KMS-11 (cell line): ENCODE data around the gene DYDC2.

Experiments used
- H2AFZ ChIP-seq: fragments of 200-600 bp; sonication (generic); 2 replicates; pipeline ENCODE4 v1.6.1; 2016; ENCODE audit warnings: antibody characterized with exemption, mixed run types, low read depth
- H3K27ac ChIP-seq: fragments of 200-600 bp; sonication (generic); 2 replicates; pipeline ENCODE4 v1.6.1; 2016; ENCODE audit warnings: mild to moderate bottlenecking, mixed run types
- H3K27me3 ChIP-seq: fragments of 200-600 bp; sonication (generic); 2 replicates; pipeline ENCODE4 v1.6.1; 2017; ENCODE audit warnings: mild to moderate bottlenecking, low read depth, mixed run types, moderate library complexity; ENCODE audit not compliant: insufficient read depth
- H3K36me3 ChIP-seq: fragments of 200-600 bp; sonication (generic); 2 replicates; pipeline ENCODE4 v1.6.1; 2017; ENCODE audit warnings: mild to moderate bottlenecking, mixed run types; ENCODE audit not compliant: insufficient read depth
- H3K4me1 ChIP-seq: fragments of 200-600 bp; sonication (generic); 2 replicates; pipeline ENCODE4 v1.6.1; 2016; ENCODE audit warnings: mild to moderate bottlenecking, low read depth, mixed run types; ENCODE audit not compliant: poor library complexity, severe bottlenecking
- H3K4me2 ChIP-seq: fragments of 200-600 bp; sonication (generic); 2 replicates; pipeline ENCODE4 v1.7.0; 2016; ENCODE audit warnings: mild to moderate bottlenecking, mixed run types
- H3K4me3 ChIP-seq: fragments of 200-600 bp; sonication (generic); IDR thresholded peaks from 2 replicates; pipeline ENCODE4 v1.6.1; 2017; ENCODE audit warnings: low read depth, low read length, mixed read lengths; ENCODE audit not compliant: insufficient read depth
- H3K79me2 ChIP-seq: fragments of 200-600 bp; sonication (generic); 2 replicates; pipeline ENCODE4 v1.6.1; 2016; ENCODE audit warnings: low read depth, mixed run types; ENCODE audit not compliant: insufficient read depth
- H3K9ac ChIP-seq: fragments of 200-600 bp; sonication (generic); 2 replicates; pipeline ENCODE4 v1.6.1; 2016; ENCODE audit warnings: mild to moderate bottlenecking, mixed run types
- H4K20me1 ChIP-seq: fragments of 200-600 bp; sonication (generic); 2 replicates; pipeline ENCODE4 v1.6.1; 2016; ENCODE audit warnings: mild to moderate bottlenecking, mixed run types; ENCODE audit not compliant: insufficient read depth
- CTCF ChIP-seq: fragments of 200-600 bp; sonication (generic); conservative IDR thresholded peaks from 2 replicates; pipeline ENCODE4 v1.6.1; 2017; ENCODE audit warnings: low read depth, mild to moderate bottlenecking, antibody characterized with exemption, low read length, moderate library complexity, mixed read lengths

The DYDC2 gene

DNA sequence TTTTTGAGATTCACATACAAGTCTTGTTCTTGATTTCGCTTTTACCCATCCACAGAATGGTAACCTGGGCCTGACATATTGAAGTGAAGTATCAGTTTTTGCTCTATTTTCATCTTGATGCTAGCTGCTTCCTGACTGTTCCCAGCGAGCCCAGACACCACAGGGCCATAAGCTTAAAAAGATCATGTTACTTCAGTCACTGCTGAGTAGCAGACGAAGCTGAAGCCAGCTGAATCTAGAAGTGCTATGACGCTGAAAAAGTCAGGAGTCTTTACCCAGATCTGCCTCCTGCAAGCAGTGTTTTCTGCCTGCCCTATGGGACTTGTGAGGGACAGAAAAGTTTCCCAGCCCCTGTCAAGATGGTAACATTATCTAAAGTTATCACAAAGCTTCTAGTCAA lies 49.0 kb downstream of the DYDC2 start:
- H3K27me3 ChIP-seq = no peaks in the 10 kb centered on the region
- no peaks in the 10 kb centered on the region for H3K79me2 ChIP-seq
- no peak overlapping the region for H2AFZ ChIP-seq
- H3K9ac ChIP-seq = no peak overlapping the region
- no peaks in the 10 kb centered on the region for H4K20me1 ChIP-seq
- H3K4me1 ChIP-seq = no peaks in the 10 kb centered on the region
- no peaks in the 10 kb centered on the region for H3K36me3 ChIP-seq
- no peak for TF ChIP-seq CTCF
- H3K4me3 ChIP-seq = no peak overlapping the region
- H3K4me2 ChIP-seq = no peak overlapping the region
- H3K27ac ChIP-seq = no peak overlapping the region

- no peaks in the 10 kb centered on the region for H3K27me3 ChIP-seq
- no peak overlapping the region for H3K9ac ChIP-seq
- H3K4me1 ChIP-seq = no peaks in the 10 kb centered on the region
- no peak overlapping the region for H2AFZ ChIP-seq
- H3K36me3 ChIP-seq = no peaks in the 10 kb centered on the region
- no peak for TF ChIP-seq CTCF
- H3K4me3 ChIP-seq = no peak overlapping the region
- H3K4me2 ChIP-seq = no peak overlapping the region
- H4K20me1 ChIP-seq = no peaks in the 10 kb centered on the region
- no peak overlapping the region for H3K27ac ChIP-seq
- H3K79me2 ChIP-seq = no peaks in the 10 kb centered on the region
Measured at GRCh38 chr10:80406204-80406603, 49.6 kb downstream of the DYDC2 start.

DNA sequence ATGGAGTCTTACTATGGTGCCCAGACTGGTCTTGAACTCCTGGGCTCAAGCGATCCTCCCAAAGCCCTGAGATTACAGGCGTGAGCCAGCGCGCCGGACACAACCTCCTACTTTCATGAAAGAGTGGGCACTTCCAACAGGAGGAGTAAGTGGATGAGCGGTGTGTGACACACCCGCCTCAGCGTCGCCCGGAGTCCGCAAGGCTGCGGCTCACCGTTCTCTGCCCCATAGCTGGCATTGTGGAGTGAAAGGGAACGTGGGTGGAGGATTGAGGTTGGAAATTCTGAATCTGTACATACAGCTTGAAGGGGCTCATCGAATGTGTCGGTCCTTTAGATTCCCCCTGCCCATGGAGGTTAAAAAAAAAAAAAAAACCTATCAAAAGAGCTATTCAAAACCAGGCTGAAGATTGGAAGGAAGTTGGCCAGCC lies 51.2 kb downstream of the DYDC2 start:
- Histone ChIP-seq H3K4me2 (peak overlapping the region; percentile 46), H3K79me2 (no peaks in the 10 kb centered on the region), H3K36me3 (no peaks in the 10 kb centered on the region), H3K4me3 (no peak overlapping the region), H2AFZ (peak overlapping the region; percentile 89), H4K20me1 (no peaks in the 10 kb centered on the region), H3K4me1 (no peaks in the 10 kb centered on the region), H3K9ac (peak overlapping the region; percentile 57), H3K27ac (no peak overlapping the region), H3K27me3 (no peaks in the 10 kb centered on the region)
- TF ChIP-seq CTCF = no peak

DNA sequence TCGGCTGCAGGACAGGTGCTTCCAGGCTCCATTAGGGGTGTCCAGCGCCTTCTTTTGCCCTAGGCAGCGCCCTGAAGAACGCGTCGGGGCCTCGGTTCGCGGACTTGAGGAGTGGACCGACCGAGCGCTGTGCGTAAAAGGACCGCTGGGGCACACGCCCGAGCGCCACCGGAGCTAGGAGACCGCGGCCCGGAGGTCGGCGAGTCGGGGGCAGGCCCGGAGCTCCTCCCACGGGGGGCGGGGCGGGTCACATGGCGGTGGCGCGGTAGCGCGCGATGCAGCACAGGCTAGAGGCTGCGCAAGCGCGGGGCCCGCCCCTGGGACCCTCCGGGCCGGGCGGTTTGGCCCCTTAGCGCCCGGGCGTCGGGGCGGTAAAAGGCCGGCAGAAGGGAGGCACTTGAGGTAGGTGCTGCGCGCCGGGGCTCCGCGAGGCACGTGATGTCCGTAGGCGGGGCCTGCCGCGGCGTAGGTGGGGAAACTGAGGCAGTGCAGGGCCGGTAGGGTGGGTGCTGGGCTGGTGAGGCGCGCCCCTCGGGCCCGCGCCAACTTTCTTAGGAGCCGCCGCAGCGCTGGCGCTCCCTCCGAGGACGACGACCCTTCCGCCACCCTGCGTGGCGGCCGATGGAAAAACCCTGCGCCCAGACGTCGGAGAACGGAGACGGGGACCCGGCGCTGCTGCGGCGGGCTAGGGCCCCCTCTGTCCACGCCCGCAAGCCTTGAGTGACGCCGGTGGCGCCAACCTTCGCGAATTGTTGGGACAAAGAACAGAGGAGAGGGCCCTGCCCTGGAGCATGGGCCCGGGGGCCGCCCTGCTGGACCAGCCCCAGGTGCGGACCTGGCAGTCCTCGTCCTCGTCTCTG lies 51.9 kb downstream of the DYDC2 start, which contains the start of gene PRXL2A:
PRXL2A (plus strand) TSS at position 310 of the 860 bp plus-strand sequence. CDS start 11,917 bp downstream, outside the sequence.
- Histone ChIP-seq H4K20me1 (no peaks in the 10 kb centered on the region), H3K27ac (no peak within 1 kb of the TSS), H3K27me3 (no peaks in the 10 kb centered on the region), H3K36me3 (no peaks in the 10 kb centered on the region), H2AFZ (peak within 1 kb of the TSS; percentile 89), H3K9ac (peak within 1 kb of the TSS; percentile 57), H3K4me1 (no peaks in the 10 kb centered on the region), H3K4me3 (no peak within 1 kb of the TSS), H3K79me2 (no peaks in the 10 kb centered on the region), H3K4me2 (peak within 1 kb of the TSS; percentile 71)
- no peak for TF ChIP-seq CTCF
